NCI-H748 treated with DMSO at 0.1 percent for 48 hours (cell line): ENCODE data around the gene UGT1A9.
"Not testable (repeated sequence)": the region's sequence is repeated elsewhere in the genome, so short reads cannot be mapped to it uniquely, and the experiment has no call there.

Experiments used
- DNase-seq: peaks from one replicate; lab custom pipeline; 2025; lab: John Stamatoyannopoulos, UW

The UGT1A9 gene

DNA sequence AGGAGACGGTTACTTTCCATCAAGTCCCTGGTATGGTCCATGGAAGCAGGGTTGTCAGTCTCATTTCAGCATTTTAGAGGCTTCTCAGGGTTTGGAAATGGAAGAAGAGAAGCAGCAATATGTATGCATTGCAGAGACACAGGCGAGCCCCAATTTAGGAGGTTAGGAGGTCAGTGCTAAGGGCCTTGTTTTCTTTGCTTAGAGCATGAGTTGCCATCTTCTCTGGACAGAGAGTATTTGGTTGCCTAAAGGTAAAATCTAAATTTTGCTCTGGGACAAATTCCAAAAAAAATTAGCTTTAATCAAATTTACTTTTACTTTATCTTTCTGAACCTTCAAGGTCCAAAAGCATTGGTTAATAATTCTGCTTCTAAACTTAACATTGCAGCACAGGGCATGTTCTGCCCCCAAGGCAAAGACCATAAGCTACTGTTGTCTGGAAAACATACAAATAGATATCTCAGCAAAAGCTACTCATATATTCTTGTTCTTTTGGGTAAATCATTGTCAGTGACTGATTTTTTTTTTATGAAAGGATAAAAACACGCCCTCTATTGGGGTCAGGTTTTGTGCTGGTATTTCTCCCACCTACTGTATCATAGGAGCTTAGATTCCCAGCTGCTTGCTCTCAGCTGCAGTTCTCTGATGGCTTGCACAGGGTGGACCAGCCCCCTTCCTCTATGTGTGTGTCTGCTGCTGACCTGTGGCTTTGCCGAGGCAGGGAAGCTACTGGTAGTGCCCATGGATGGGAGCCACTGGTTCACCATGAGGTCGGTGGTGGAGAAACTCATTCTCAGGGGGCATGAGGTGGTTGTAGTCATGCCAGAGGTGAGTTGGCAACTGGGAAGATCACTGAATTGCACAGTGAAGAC is at the start of gene UGT1A9:
UGT1A9 (plus strand) TSS at position 609 of the 872 bp plus-strand sequence; CDS start at position 646, 37 bp downstream.
- no peak for DNase-seq

GRCh38 chr2:233627331-233628025 is 44.2 kb upstream of the UGT1A9 start:
- DNase-seq = no peak

DNA sequence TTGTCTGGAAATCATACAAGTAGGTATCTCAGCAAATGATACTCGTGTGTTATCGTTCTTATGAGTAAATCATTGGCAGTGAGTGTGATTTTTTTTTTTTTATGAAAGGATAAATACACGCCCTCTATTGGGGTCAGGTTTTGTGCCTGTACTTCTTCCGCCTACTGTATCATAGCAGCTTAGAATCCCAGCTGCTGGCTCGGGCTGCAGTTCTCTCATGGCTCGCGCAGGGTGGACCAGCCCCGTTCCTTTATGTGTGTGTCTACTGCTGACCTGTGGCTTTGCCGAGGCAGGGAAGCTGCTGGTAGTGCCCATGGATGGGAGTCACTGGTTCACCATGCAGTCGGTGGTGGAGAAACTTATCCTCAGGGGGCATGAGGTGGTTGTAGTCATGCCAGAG is 35.4 kb upstream of the UGT1A9 start, which contains the start of gene UGT1A10:
UGT1A10 (plus strand) TSS at position 143 of the 400 bp plus-strand sequence; CDS start at position 218, 75 bp downstream.
- not testable (repeated sequence) for DNase-seq

DNA sequence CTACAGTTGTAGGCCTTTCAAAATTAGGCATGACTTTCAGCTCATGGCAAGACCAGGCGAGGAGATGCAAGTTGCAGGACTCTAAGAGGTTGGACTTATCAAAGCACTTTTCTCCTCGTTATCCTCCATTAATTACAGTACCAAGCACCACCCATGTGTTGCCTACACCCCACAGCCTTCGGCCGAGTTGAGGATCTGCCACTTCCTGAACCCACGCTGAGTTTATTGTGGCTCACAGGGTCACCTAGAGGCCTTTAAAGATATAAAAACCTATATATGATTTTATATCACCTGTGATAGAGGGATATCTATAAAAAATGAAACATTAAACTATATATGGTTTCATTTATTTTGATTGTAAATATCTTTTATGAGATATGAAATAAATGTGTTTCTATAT is 32.9 kb upstream of the UGT1A9 start:
- no peak for DNase-seq

DNA sequence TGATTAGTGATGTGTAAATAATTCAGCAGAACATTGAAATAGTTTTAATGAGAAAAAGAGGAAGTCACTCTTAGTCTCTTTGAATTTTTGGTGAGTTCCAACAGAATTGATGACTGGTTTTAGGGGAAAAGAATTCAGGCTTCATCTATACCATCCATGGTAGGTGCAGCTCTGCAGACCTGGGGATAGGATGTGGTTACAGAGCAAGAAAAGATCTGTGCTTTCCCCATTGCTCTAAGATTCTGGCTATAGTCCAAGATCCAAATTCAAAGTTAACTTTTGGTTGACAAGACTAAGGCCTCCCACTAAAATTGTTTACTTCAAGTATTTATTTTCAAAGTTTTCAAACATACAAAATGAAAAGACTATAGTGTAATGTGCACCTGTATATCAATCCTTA is 31.8 kb upstream of the UGT1A9 start:
- DNase-seq = no peak

GRCh38 chr2:233643128-233643527 is 28.6 kb upstream of the UGT1A9 start:
- no peak for DNase-seq

GRCh38 chr2:233646033-233646432 is 25.7 kb upstream of the UGT1A9 start:
- not testable (repeated sequence) for DNase-seq

- DNase-seq = no peak
These were observed 20.7 kb upstream of the UGT1A9 start for GRCh38 chr2:233650981-233651380.

DNA sequence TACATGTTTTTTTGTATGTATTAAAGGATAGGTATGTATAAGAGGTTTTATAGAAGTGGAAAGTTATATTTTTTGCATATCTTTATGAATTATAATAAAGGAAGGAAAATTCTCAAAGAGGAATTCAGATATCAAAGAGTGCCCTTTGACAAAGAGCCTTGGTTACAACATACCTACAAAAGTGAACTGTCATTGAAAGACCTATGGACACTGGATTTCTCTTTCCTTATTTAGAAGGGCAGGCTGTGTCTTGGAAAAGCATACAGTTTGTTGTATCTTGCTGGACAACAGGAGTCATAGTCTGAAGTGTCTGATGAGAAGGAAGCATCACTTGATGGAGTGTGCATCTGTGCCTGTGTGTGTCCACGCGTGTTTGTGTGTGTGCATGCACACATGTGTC is 20.3 kb upstream of the UGT1A9 start:
- no peak for DNase-seq

DNA sequence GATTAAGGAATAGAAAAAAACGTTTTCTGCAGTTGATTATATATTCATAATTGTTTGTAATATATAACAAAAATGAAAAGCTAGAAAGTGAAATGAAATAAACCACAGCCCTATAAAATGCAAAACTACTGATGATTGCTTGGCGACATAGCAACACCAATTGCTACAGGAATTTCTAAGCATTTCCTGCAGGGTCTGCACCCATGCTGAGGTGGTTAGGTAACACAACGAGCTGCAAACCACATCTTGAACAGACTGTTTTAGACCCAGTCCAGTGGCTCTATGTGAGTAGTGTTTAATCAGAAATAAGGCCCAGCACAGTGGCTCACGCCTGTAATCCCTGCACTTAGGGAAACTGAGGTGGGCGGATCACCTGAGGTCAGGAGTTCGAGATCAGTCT is 17.2 kb upstream of the UGT1A9 start:
- no peak for DNase-seq

DNA sequence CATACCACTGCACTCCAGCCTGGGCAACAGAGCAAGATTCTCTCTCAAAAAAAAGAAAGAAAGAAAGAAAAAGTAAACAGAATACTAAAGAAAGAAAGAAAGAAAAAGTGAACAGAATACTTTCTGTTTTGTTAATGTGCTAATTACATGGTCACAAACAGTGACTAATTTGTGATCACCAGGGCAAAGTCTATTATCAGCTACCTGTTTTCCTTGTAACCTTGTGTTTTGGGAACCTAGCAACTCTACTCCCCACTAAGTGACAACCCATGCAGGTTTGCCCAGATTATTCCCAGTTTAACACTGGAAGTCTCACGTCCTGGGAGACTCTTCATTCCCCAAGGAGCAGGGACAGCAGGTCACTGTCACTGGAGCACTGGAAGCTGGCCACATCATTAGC is 16.7 kb upstream of the UGT1A9 start:
- DNase-seq = no peak

- not testable (repeated sequence) for DNase-seq
These were observed 15.8 kb upstream of the UGT1A9 start for GRCh38 chr2:233655943-233656342.

- no peak for DNase-seq
These were observed 15.3 kb upstream of the UGT1A9 start for GRCh38 chr2:233656443-233656842.

DNA sequence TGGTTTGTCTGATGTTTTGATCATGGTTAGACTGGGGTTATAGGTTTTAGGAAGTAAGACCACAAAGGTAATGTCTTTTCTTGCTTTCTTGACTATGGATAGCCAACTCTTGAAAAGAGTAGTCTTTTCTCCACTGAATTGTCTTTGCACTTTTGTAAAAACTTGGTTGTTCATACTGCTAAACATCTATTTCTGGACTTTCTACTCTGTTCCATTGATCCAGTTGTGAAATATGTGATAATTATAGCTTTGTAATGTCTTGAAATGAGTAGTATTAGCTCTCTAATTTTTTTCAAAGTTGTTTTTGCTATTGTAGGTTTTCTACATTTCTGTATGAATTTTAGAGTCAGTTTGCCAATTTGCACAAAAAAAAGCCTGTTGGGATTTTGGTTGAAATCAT is 13.1 kb upstream of the UGT1A9 start:
- DNase-seq = no peak

DNA sequence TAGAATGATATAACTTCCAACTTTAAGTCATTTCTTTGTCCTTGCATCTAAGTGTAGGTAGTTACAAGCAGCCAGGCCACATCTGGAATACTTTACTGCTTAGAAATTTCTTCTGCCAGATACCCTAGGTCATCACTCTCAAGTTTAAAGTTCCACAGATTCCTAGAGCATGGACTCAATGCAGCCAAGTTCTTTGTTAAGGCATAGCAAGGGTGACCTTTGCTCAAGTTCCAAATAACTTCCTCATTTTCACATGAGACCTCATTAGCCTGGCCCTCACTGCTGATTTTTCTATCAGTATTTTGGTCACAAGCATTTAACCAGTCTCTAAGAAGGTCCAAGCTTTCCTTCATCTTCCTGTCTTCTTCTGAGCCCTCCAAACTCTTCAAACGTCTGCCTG is 7.8 kb upstream of the UGT1A9 start:
- no peak for DNase-seq

- DNase-seq = no peak
These were observed 3.0 kb upstream of the UGT1A9 start for GRCh38 chr2:233668605-233669260.

GRCh38 chr2:233672886-233673285 is 1.2 kb downstream of the UGT1A9 start:
- DNase-seq = no peak

- DNase-seq = no peak
These were observed 2.2 kb downstream of the UGT1A9 start for GRCh38 chr2:233673896-233674295.

DNA sequence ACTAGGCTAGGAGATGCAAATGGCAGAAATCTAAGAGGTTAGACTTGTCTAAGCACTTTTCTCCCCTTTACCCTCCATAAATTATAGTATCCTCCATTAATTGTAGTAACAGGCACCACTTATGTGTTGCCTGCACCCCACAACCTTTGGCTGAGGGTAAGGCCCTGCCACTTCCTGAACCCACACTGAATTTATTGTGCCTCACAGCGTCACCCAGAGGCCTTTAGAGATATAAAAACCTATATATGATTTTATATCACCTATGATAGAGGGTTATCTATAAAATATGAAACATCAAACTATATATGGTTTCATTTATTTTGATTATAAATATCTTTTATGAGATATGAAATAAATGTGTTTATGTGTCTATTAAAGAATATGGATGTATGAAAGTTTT is 2.6 kb downstream of the UGT1A9 start:
- no peak for DNase-seq

GRCh38 chr2:233674995-233675394 is 3.3 kb downstream of the UGT1A9 start:
- no peak for DNase-seq

DNA sequence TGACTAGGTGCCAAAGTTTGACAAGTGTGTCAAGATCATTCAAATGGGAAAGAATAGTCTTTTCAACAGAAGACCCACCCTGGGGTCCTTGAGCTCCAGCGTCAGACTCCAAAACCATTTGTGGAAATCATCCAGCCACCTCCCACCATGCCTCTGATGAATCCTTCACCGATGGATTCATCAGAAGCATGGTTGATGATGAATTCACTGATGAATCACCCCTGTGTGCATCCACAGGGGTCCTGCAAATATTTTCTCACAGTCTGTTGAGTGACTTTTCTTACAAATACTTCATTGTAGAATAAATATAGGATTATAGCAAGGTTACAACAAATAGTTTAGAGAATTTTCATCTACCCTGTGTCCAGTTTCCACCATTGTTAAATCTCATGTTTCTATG is 4.3 kb downstream of the UGT1A9 start:
- DNase-seq = no peak

DNA sequence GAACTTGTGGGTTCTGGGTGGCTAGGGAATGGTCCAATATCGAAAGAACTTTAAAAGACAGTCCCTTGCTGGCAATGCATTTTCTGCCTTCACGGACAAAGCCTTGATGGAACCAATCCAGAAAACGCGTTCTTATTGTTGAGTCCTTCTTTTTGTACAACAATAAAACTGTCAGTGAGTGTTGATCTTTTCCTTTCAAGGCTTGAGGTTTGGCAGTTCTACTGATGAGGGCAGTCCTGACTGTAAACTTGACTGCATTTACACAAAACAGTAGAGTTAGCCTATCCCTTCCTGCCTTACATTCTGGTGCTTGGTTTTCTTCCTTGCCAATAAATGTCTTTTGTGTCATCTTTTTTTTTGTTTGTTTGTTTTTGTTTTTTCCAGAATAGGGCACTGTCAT is 7.5 kb downstream of the UGT1A9 start:
- DNase-seq = no peak
